ENCODE measurements around the gene LCE5A.

The LCE5A gene

DNA sequence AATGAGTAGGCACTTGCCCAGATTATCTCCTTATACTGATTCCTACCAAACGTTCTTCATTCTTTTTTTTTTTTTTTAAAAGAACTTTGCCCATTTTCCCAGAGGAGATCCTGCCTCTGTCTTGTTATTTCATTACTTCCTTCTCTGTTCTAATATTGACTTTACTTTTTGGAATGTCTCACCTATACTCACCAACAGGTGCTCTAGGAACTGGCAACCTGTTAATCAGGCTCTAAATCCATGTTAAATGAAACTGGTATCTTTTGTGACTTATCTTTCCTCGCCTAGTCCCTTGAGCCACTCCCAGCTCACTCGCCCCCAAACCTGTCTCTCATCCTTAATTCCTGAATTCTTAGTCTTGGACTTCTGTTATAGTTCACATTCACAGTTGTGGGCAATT, 2.5 kb downstream of the LCE5A start:
- TF ChIP-seq PPARA (CRISPR knock-in tag; IDR thresholded peaks at IDR 0.05; ENCODE audit: borderline replicate concordance) = no peak
- TF ChIP-seq TCF4 (CRISPR knock-in tag; IDR thresholded peaks at IDR 0.05; ENCODE audit: borderline replicate concordance) = no peak
- TF ChIP-seq ZNF8 (CRISPR knock-in tag; IDR thresholded peaks at IDR 0.05) = no peak
- no peak for TF ChIP-seq CSDC2 (CRISPR knock-in tag; IDR thresholded peaks at IDR 0.05)
- no peak for TF ChIP-seq ISL1 (CRISPR knock-in tag; IDR thresholded peaks at IDR 0.05)
- TF ChIP-seq GLIS3 (CRISPR knock-in tag; IDR thresholded peaks at IDR 0.05) = no peak
- TF ChIP-seq, protein P1, sequence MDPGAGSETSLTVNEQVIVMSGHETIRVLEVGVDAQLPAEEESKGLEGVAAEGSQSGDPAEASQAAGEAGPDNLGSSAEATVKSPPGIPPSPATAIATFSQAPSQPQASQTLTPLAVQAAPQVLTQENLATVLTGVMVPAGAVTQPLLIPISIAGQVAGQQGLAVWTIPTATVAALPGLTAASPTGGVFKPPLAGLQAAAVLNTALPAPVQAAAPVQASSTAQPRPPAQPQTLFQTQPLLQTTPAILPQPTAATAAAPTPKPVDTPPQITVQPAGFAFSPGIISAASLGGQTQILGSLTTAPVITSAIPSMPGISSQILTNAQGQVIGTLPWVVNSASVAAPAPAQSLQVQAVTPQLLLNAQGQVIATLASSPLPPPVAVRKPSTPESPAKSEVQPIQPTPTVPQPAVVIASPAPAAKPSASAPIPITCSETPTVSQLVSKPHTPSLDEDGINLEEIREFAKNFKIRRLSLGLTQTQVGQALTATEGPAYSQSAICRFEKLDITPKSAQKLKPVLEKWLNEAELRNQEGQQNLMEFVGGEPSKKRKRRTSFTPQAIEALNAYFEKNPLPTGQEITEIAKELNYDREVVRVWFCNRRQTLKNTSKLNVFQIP (CRISPR knock-in tag; IDR thresholded peaks at IDR 0.05; ENCODE audit: borderline replicate concordance, low read depth) = no peak
- no peak for TF ChIP-seq TOX (CRISPR knock-in tag; IDR thresholded peaks at IDR 0.05; ENCODE audit: borderline replicate concordance)
- TF ChIP-seq, protein P2, sequence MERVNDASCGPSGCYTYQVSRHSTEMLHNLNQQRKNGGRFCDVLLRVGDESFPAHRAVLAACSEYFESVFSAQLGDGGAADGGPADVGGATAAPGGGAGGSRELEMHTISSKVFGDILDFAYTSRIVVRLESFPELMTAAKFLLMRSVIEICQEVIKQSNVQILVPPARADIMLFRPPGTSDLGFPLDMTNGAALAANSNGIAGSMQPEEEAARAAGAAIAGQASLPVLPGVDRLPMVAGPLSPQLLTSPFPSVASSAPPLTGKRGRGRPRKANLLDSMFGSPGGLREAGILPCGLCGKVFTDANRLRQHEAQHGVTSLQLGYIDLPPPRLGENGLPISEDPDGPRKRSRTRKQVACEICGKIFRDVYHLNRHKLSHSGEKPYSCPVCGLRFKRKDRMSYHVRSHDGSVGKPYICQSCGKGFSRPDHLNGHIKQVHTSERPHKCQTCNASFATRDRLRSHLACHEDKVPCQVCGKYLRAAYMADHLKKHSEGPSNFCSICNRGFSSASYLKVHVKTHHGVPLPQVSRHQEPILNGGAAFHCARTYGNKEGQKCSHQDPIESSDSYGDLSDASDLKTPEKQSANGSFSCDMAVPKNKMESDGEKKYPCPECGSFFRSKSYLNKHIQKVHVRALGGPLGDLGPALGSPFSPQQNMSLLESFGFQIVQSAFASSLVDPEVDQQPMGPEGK (CRISPR knock-in tag; IDR thresholded peaks at IDR 0.05; ENCODE audit: borderline replicate concordance) = no peak
- TF ChIP-seq ARNTL (CRISPR knock-in tag; IDR thresholded peaks at IDR 0.05; ENCODE audit: borderline replicate concordance, low read depth) = no peak
- TF ChIP-seq, protein P3, sequence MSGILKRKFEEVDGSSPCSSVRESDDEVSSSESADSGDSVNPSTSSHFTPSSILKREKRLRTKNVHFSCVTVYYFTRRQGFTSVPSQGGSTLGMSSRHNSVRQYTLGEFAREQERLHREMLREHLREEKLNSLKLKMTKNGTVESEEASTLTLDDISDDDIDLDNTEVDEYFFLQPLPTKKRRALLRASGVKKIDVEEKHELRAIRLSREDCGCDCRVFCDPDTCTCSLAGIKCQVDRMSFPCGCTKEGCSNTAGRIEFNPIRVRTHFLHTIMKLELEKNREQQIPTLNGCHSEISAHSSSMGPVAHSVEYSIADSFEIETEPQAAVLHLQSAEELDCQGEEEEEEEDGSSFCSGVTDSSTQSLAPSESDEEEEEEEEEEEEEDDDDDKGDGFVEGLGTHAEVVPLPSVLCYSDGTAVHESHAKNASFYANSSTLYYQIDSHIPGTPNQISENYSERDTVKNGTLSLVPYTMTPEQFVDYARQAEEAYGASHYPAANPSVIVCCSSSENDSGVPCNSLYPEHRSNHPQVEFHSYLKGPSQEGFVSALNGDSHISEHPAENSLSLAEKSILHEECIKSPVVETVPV (CRISPR knock-in tag; IDR thresholded peaks at IDR 0.05) = no peak
- no peak for TF ChIP-seq RARB (CRISPR knock-in tag; IDR thresholded peaks at IDR 0.05)
- ATAC-seq = no peak

GRCh38 chr1:152514715-152515433, 4.3 kb downstream of the LCE5A start:
- TF ChIP-seq TOX (CRISPR knock-in tag; IDR thresholded peaks at IDR 0.05; ENCODE audit: borderline replicate concordance) (no peak), RARB (CRISPR knock-in tag; IDR thresholded peaks at IDR 0.05) (no peak), ZNF70 (CRISPR knock-in tag; IDR thresholded peaks at IDR 0.05) (no peak), CREB5 (CRISPR knock-in tag; IDR thresholded peaks at IDR 0.05; ENCODE audit: low read depth) (no peak), ARNTL (CRISPR knock-in tag; IDR thresholded peaks at IDR 0.05; ENCODE audit: borderline replicate concordance, low read depth) (no peak), CSDC2 (CRISPR knock-in tag; IDR thresholded peaks at IDR 0.05) (no peak), ZNF565 (CRISPR knock-in tag; conservative IDR thresholded peaks at IDR 0.05; ENCODE audit: low read depth) (no peak)
- TF ChIP-seq, protein P3 (CRISPR knock-in tag; IDR thresholded peaks at IDR 0.05) = no peak
- ATAC-seq = peak; percentile 53

GRCh38 chr1:152515434-152515783, 4.8 kb downstream of the LCE5A start:
- TF ChIP-seq ESRRG (CRISPR knock-in tag; IDR thresholded peaks at IDR 0.05) (no peak), PPARA (CRISPR knock-in tag; IDR thresholded peaks at IDR 0.05; ENCODE audit: borderline replicate concordance) (no peak), SNAI2 (CRISPR knock-in tag; IDR thresholded peaks at IDR 0.05) (no peak), ZC3H10 (CRISPR knock-in tag; IDR thresholded peaks at IDR 0.05) (no peak), ZFP3 (CRISPR knock-in tag; IDR thresholded peaks at IDR 0.05) (no peak), ISL1 (CRISPR knock-in tag; IDR thresholded peaks at IDR 0.05) (no peak), RARB (CRISPR knock-in tag; IDR thresholded peaks at IDR 0.05) (no peak), CSDC2 (CRISPR knock-in tag; IDR thresholded peaks at IDR 0.05) (no peak), BACH2 (CRISPR knock-in tag; IDR thresholded peaks at IDR 0.05; ENCODE audit: borderline replicate concordance) (no peak)
- TF ChIP-seq, protein P2 (CRISPR knock-in tag; IDR thresholded peaks at IDR 0.05; ENCODE audit: borderline replicate concordance) = no peak
- TF ChIP-seq, protein P3 (CRISPR knock-in tag; IDR thresholded peaks at IDR 0.05) = no peak
- peak; percentile 75 for ATAC-seq

All from SK-N-SH treated with all-trans-retinoic acid at 6 μM for 48 hours (cell line).